GM23338 (cell line): ENCODE data around the gene KNL1. TPM values are rescaled to one million over a fixed set of nuclear protein-coding genes. Genes with fewer than 3 reads are reported as not detected.

Experiments
- ATAC-seq: fragments of 200-7000 bp; cut with Tn5 transposase; 3 replicates; pipeline ENCODE4 v1.9.1; 2020
- DNase-seq: peaks from one replicate; pipeline ENCODE4 v3.0.0-alpha.2; 2015; ENCODE audit warnings: low spot score
- H2AFZ ChIP-seq: fragments of 200-600 bp; sonication (generic); 2 replicates; pipeline ENCODE4 v1.8.0; 2016; ENCODE audit warnings: antibody characterized with exemption, mild to moderate bottlenecking, moderate library complexity
- H3F3A ChIP-seq: fragments of 200-600 bp; sonication (generic); replicated peaks from 2 replicates; pipeline ENCODE4 v1.8.0; 2017; ENCODE audit warnings: antibody characterized with exemption, mixed run types, low read depth
- H3K27ac ChIP-seq: fragments of 200-600 bp; sonication (generic); 2 replicates; pipeline ENCODE4 v1.6.1; 2016; ENCODE audit warnings: low read depth
- H3K27me3 ChIP-seq: fragments of 200-600 bp; sonication (generic); 2 replicates; pipeline ENCODE4 v1.8.0; 2016; ENCODE audit warnings: mild to moderate bottlenecking, mixed run types, moderate library complexity; ENCODE audit not compliant: insufficient read depth
- H3K36me3 ChIP-seq: fragments of 200-600 bp; sonication (generic); 2 replicates; pipeline ENCODE4 v1.8.0; 2016; ENCODE audit warnings: mild to moderate bottlenecking; ENCODE audit not compliant: insufficient read depth
- H3K4me1 ChIP-seq: fragments of 200-600 bp; sonication (generic); 2 replicates; pipeline ENCODE4 v1.8.0; 2016; ENCODE audit warnings: mild to moderate bottlenecking, moderate library complexity; ENCODE audit not compliant: insufficient read depth
- H3K4me2 ChIP-seq: fragments of 200-600 bp; sonication (generic); 2 replicates; pipeline ENCODE4 v1.7.1; 2017; ENCODE audit warnings: mixed run types
- H3K4me3 ChIP-seq: fragments of 200-600 bp; sonication (generic); 2 replicates; pipeline ENCODE4 v1.6.1; 2016; ENCODE audit warnings: mixed run types
- H3K79me2 ChIP-seq: fragments of 200-600 bp; sonication (generic); replicated peaks from 2 replicates; pipeline ENCODE4 v1.8.0; 2017; ENCODE audit warnings: mild to moderate bottlenecking; ENCODE audit not compliant: insufficient read depth
- H3K9me2 ChIP-seq: fragments of 200-600 bp; sonication (generic); 2 replicates; pipeline ENCODE4 v1.8.0; 2017; ENCODE audit not compliant: insufficient read depth
- H4K20me1 ChIP-seq: fragments of 200-600 bp; sonication (generic); replicated peaks from 2 replicates; pipeline ENCODE4 v1.8.0; 2017; ENCODE audit warnings: mild to moderate bottlenecking; ENCODE audit not compliant: insufficient read depth
- H3K27ac Mint-ChIP-seq: 2 replicates; pipeline ENCODE4 v1.8.0; 2020; ENCODE audit warnings: inconsistent platforms, mild to moderate bottlenecking, moderate library complexity, mixed read lengths
- H3K27me3 Mint-ChIP-seq: 3 replicates; pipeline ENCODE4 v1.8.0; 2022; ENCODE audit warnings: low read depth, mild to moderate bottlenecking, moderate library complexity, mixed read lengths, inconsistent platforms; ENCODE audit not compliant: insufficient read depth, poor library complexity
- H3K36me3 Mint-ChIP-seq: 3 replicates; pipeline ENCODE4 v1.8.0; 2021; ENCODE audit warnings: low read depth, mild to moderate bottlenecking, inconsistent platforms, moderate library complexity, mixed read lengths
- H3K4me1 Mint-ChIP-seq: 3 replicates; pipeline ENCODE4 v1.8.0; 2020; ENCODE audit warnings: mild to moderate bottlenecking, inconsistent platforms, mixed read lengths
- H3K4me3 Mint-ChIP-seq: 3 replicates; pipeline ENCODE4 v1.8.0; 2021; ENCODE audit warnings: moderate library complexity, mild to moderate bottlenecking, inconsistent platforms, mixed read lengths
- H3K9me3 Mint-ChIP-seq: 3 replicates; pipeline ENCODE4 v1.8.0; 2020; ENCODE audit warnings: moderate library complexity, mild to moderate bottlenecking, inconsistent platforms, mixed read lengths
- CREB1 ChIP-seq: fragments of 250-450 bp; sonication (Bioruptor Pico); IDR thresholded peaks from 2 replicates; pipeline ENCODE4 v1.5.0; 2020; ENCODE audit warnings: low read depth, mild to moderate bottlenecking, moderate library complexity
- CTCF ChIP-seq, 2 experiments: fragments of 200-600 bp in 1 of 2; sonication (generic) in 1 of 2; conservative IDR thresholded peaks; 2 replicates each; pipeline versions ENCODE4 v1.5.1 to v1.6.1; 2016 to 2017; ENCODE audit warnings: antibody characterized with exemption in 2 of 2, low read depth in 2 of 2, mild to moderate bottlenecking in 2 of 2, moderate library complexity in 1 of 2
- ETS1 ChIP-seq: IDR thresholded peaks from 2 replicates; pipeline ENCODE4 v1.6.1; 2016; ENCODE audit warnings: antibody characterized with exemption
- EZH2 ChIP-seq: fragments of 200-600 bp; sonication (generic); IDR thresholded peaks from one replicate; pipeline ENCODE4 v1.8.0; 2017; ENCODE audit warnings: antibody characterized with exemption, mild to moderate bottlenecking, low read depth; ENCODE audit not compliant: unreplicated experiment
- EZH2phosphoT487 ChIP-seq: fragments of 200-600 bp; sonication (generic); IDR thresholded peaks from one replicate; pipeline ENCODE4 v1.8.1; 2018; ENCODE audit warnings: antibody characterized with exemption; ENCODE audit not compliant: unreplicated experiment
- JUNB ChIP-seq: IDR thresholded peaks from one replicate; pipeline ENCODE4 v1.6.1; 2016; ENCODE audit warnings: antibody characterized with exemption; ENCODE audit not compliant: unreplicated experiment
- POLR2AphosphoS5 ChIP-seq: IDR thresholded peaks from 2 replicates; pipeline ENCODE4 v1.6.1; 2016; ENCODE audit warnings: antibody characterized with exemption, low read depth
- REST ChIP-seq: IDR thresholded peaks from one replicate; pipeline ENCODE4 v1.6.1; 2018; ENCODE audit warnings: antibody characterized with exemption; ENCODE audit not compliant: unreplicated experiment
- ZNF114 ChIP-seq: fragments of 250-450 bp; sonication (Bioruptor Pico); IDR thresholded peaks from 2 replicates; pipeline ENCODE4 v1.5.0; 2020; ENCODE audit warnings: mild to moderate bottlenecking, moderate library complexity
- ZNF331 ChIP-seq: fragments of 250-450 bp; sonication (Bioruptor Pico); IDR thresholded peaks from 2 replicates; pipeline ENCODE4 v1.5.0; 2020; ENCODE audit warnings: low read depth, mild to moderate bottlenecking, moderate library complexity
- polyA plus RNA-seq: library from polyadenylated mRNA; unstranded; fragments of >200 nt; fragmentation: Nextera tagmentation; extraction: Ambion mirVana; gene quantifications from 2 replicates; pipeline ENCODE4 v1.2.1, GENCODE V29; 2016
- total RNA-seq: library from RNA; depleted of rRNA; stranded (reverse); fragments of >200 nt; shearing (Covaris generic); gene quantifications from 2 replicates; pipeline ENCODE4 v1.2.3, GENCODE V29; 2014
- TF ChIP-seq, protein P1 (sequence below): fragments of 250-450 bp; sonication (Bioruptor Pico); IDR thresholded peaks from 2 replicates; pipeline ENCODE4 v1.5.0; 2020; ENCODE audit warnings: mild to moderate bottlenecking, moderate library complexity

The KNL1 gene
- total and polyA plus RNA-seq, 2 experiments from 2014 or later, result 16.7 to 43.2 TPM

DNA sequence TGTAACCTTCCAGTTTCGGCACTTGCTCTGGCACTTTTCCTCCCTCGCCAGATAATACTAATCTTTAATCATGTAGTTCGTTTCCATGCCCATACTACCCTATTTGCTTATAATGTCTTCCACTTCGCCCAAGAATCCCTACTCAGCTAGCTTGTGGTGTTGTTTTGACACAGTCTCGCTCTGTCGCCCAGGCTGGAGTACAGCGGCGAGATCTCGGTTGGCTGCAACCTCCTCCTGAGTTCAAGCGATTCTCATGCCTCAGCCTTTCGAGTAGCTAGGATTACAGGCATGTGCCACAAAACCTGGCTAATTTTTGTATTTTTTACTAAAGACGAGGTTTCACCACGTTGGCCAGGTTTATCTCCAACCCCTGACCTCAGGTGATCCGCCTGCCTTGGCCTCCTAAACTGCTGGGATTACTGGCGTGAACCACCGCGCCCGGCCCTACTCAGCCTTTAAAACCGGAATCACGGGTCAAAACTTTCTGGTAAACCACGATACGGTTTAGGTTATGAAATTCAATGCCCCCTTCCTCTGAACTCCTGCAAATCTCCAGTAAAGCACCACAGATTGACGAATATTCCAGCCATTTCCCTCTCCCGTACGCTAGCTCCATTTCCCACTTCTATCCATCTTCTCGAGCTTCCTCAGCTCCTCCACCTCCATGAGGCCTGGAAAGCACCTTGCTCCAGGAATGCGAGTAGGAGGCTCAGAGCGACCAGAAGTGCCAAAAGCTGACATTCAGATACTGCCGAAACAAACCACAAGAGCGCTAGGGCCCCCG lies 100.0 kb downstream of the KNL1 start:
- Mint-ChIP-seq H3K9me3 (no peaks in the 10 kb centered on the region), H3K27ac (peak overlapping the region; percentile 97), H3K4me1 (peaks cover 14% of the 10 kb centered on the region), H3K27me3 (peaks cover 15% of the 10 kb centered on the region), H3K4me3 (peak overlapping the region; percentile 100), H3K36me3 (peaks cover 23% of the 10 kb centered on the region)
- Histone ChIP-seq H3K36me3 (peaks cover 8% of the 10 kb centered on the region; the same call in 1 of the 2 replicates), H3K79me2 (peaks cover 35% of the 10 kb centered on the region), H4K20me1 (no peaks in the 10 kb centered on the region), H3K4me1 (peaks cover 7% of the 10 kb centered on the region; the same call in 1 of the 2 replicates), H3K27me3 (no peaks in the 10 kb centered on the region), H2AFZ (peak overlapping the region; percentile 99), H3K27ac (peak overlapping the region; percentile 98), H3K4me3 (peak overlapping the region; percentile 99), H3K9me2 (no peaks in the 10 kb centered on the region), H3F3A (peaks cover 15% of the 10 kb centered on the region), H3K4me2 (peak overlapping the region; percentile 99)
- no peak for DNase-seq
- no peak for ATAC-seq
- no peak for TF ChIP-seq EZH2phosphoT487
- TF ChIP-seq EZH2, result no peak
- TF ChIP-seq REST, result no peak
- TF ChIP-seq JUNB, result no peak
- TF ChIP-seq ETS1, result no peak
- TF ChIP-seq, protein P1, sequence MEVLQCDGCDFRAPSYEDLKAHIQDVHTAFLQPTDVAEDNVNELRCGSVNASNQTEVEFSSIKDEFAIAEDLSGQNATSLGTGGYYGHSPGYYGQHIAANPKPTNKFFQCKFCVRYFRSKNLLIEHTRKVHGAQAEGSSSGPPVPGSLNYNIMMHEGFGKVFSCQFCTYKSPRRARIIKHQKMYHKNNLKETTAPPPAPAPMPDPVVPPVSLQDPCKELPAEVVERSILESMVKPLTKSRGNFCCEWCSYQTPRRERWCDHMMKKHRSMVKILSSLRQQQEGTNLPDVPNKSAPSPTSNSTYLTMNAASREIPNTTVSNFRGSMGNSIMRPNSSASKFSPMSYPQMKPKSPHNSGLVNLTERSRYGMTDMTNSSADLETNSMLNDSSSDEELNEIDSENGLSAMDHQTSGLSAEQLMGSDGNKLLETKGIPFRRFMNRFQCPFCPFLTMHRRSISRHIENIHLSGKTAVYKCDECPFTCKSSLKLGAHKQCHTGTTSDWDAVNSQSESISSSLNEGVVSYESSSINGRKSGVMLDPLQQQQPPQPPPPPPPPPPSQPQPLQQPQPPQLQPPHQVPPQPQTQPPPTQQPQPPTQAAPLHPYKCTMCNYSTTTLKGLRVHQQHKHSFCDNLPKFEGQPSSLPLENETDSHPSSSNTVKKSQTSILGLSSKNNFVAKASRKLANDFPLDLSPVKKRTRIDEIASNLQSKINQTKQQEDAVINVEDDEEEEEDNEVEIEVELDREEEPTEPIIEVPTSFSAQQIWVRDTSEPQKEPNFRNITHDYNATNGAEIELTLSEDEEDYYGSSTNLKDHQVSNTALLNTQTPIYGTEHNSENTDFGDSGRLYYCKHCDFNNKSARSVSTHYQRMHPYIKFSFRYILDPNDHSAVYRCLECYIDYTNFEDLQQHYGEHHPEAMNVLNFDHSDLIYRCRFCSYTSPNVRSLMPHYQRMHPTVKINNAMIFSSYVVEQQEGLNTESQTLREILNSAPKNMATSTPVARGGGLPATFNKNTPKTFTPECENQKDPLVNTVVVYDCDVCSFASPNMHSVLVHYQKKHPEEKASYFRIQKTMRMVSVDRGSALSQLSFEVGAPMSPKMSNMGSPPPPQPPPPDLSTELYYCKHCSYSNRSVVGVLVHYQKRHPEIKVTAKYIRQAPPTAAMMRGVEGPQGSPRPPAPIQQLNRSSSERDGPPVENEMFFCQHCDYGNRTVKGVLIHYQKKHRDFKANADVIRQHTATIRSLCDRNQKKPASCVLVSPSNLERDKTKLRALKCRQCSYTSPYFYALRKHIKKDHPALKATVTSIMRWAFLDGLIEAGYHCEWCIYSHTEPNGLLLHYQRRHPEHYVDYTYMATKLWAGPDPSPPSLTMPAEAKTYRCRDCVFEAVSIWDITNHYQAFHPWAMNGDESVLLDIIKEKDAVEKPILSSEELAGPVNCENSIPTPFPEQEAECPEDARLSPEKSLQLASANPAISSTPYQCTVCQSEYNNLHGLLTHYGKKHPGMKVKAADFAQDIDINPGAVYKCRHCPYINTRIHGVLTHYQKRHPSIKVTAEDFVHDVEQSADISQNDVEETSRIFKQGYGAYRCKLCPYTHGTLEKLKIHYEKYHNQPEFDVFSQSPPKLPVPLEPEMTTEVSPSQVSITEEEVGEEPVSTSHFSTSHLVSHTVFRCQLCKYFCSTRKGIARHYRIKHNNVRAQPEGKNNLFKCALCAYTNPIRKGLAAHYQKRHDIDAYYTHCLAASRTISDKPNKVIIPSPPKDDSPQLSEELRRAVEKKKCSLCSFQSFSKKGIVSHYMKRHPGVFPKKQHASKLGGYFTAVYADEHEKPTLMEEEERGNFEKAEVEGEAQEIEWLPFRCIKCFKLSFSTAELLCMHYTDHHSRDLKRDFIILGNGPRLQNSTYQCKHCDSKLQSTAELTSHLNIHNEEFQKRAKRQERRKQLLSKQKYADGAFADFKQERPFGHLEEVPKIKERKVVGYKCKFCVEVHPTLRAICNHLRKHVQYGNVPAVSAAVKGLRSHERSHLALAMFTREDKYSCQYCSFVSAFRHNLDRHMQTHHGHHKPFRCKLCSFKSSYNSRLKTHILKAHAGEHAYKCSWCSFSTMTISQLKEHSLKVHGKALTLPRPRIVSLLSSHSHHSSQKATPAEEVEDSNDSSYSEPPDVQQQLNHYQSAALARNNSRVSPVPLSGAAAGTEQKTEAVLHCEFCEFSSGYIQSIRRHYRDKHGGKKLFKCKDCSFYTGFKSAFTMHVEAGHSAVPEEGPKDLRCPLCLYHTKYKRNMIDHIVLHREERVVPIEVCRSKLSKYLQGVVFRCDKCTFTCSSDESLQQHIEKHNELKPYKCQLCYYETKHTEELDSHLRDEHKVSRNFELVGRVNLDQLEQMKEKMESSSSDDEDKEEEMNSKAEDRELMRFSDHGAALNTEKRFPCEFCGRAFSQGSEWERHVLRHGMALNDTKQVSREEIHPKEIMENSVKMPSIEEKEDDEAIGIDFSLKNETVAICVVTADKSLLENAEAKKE (CRISPR knock-in tag), result no peak
- no peak for TF ChIP-seq CTCF (conservative IDR thresholded peaks at IDR 0.05; ENCODE audit: low read depth in 2 of 2)
- no peak for TF ChIP-seq ZNF331 (CRISPR knock-in tag)
- TF ChIP-seq ZNF114 (CRISPR knock-in tag), result no peak
- no peak for TF ChIP-seq POLR2AphosphoS5
- no peak for TF ChIP-seq CREB1 (CRISPR knock-in tag)
